CD4-positive, alpha-beta T cell (primary cell): Measurements from ENCODE around the gene RERE. TPM values are rescaled to one million over a fixed set of nuclear protein-coding genes. Genes with fewer than 3 reads are reported as not detected.

Source experiments
- ATAC-seq: fragments of 200-7000 bp; cut with Tn5 transposase; one replicate; pipeline ENCODE4 v1.10.0; 2022; ENCODE audit warnings: mild to moderate bottlenecking; ENCODE audit not compliant: poor library complexity
- CTCF ChIA-PET: fragments of 350-600 bp; sonication (Branson Sonifier 250); formaldehyde crosslinking; loops from one replicate; lab custom pipeline; 2021; ENCODE audit warnings: antibody characterized with exemption, inconsistent platforms; lab: Charles Lee
- POLR2A ChIA-PET: fragments of 350-600 bp; sonication (Branson Sonifier 250); formaldehyde crosslinking; loops from one replicate; lab custom pipeline; 2021; ENCODE audit warnings: antibody characterized with exemption, inconsistent platforms; lab: Charles Lee
- DNase-seq, 14 experiments: peaks; one replicate each; pipeline ENCODE4 v3.0.0-alpha.2; 2013 to 2020; ENCODE audit warnings: mixed read lengths in 2 of 14
- H3K27ac ChIP-seq, 2 donors: one replicate each; pipeline versions ENCODE4 v1.5.1 to v1.7.0; 2013; ENCODE audit warnings: low read length in 2 of 2, low read depth in 1 of 2, mild to moderate bottlenecking in 1 of 2
- H3K27me3 ChIP-seq, 2 experiments: 1 replicate in 1 of 2; 2 replicates in 1 of 2; pipeline versions ENCODE4 v1.6.1 to v1.7.0; 2013; ENCODE audit warnings: low read length in 2 of 2, control low read depth in 1 of 2, mild to moderate bottlenecking in 1 of 2, moderate library complexity in 1 of 2; ENCODE audit not compliant: insufficient read depth in 2 of 2, control insufficient read depth in 1 of 2
- H3K36me3 ChIP-seq: one replicate; pipeline ENCODE4 v1.6.1; 2013; ENCODE audit warnings: low read length, control low read depth; ENCODE audit not compliant: insufficient read depth
- H3K4me1 ChIP-seq: one replicate; pipeline ENCODE4 v1.6.1; 2013; ENCODE audit warnings: low read length, control low read depth; ENCODE audit not compliant: insufficient read depth
- H3K4me3 ChIP-seq: one replicate; pipeline ENCODE4 v1.5.1; 2013; ENCODE audit warnings: mild to moderate bottlenecking, low read length, moderate library complexity
- H3K9me3 ChIP-seq, 2 experiments: 1 replicate in 1 of 2; 2 replicates in 1 of 2; pipeline versions ENCODE4 v1.6.1 to v1.7.0; 2013; ENCODE audit warnings: low read length in 2 of 2, mild to moderate bottlenecking in 2 of 2, control low read depth in 1 of 2, moderate library complexity in 1 of 2; ENCODE audit not compliant: control insufficient read depth in 1 of 2, insufficient read depth in 1 of 2
- H3K27ac Mint-ChIP-seq: one replicate; pipeline ENCODE4 v1.8.0; 2020; ENCODE audit warnings: mixed read lengths
- H3K27me3 Mint-ChIP-seq: one replicate; pipeline ENCODE4 v1.8.0; 2021; ENCODE audit warnings: mixed read lengths
- H3K36me3 Mint-ChIP-seq: one replicate; pipeline ENCODE4 v1.8.0; 2021; ENCODE audit warnings: low read depth, mixed read lengths
- H3K4me1 Mint-ChIP-seq: one replicate; pipeline ENCODE4 v1.8.0; 2021; ENCODE audit warnings: low read depth, mixed read lengths
- H3K4me3 Mint-ChIP-seq: one replicate; pipeline ENCODE4 v1.8.0; 2020; ENCODE audit warnings: mild to moderate bottlenecking, mixed read lengths
- H3K9me3 Mint-ChIP-seq: one replicate; pipeline ENCODE4 v1.8.0; 2020; ENCODE audit warnings: mixed read lengths
- intact Hi-C, 2 experiments: fragments of 100-400 bp; cut with DNase I in 1 of 2; cut with micrococcal nuclease in 1 of 2; formaldehyde crosslinking; loops; one replicate each; pipeline versions ENCODE4 v1.15.1 to v1.9.0; 2023 to 2025; cut with DNase I, micrococcal nuclease
- total RNA-seq, 174 experiments: library from RNA in 2 of 174; stranded (reverse) in 2 of 174; gene quantifications; one replicate each; pipeline ENCODE4 v1.2.3 and lab custom pipeline; 2021 to 2026
- TF ChIP-seq, protein P1 (sequence below): fragments of 200-600 bp; IDR thresholded peaks from one replicate; pipeline ENCODE4 v1.8.0; 2022; ENCODE audit warnings: antibody characterized with exemption, mild to moderate bottlenecking

Gene RERE
- total RNA-seq, 2 experiments from 2014 or later: 78.4 to 84.0 TPM

DNA sequence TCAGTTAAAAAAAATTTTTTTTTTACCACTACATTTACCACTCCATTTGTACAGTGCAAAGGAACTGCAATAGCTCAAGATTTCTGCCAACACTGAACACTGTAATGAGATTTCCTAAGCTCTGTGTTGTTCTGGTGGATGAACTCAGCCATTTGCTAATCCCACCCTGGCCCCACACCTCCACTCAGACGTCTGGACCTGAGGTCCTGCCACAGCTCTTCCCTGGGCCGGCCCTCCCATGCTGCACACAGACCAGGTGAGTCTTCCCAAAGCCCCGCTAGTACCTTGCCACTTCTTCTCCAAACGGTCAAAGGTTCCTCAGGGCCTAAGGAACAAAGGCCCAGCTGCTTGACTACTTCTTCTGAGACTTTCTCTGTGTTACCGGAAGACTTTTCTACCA lies 443.1 kb downstream of the RERE start:
- H3K27me3 ChIP-seq: no peaks in the 10 kb centered on the region
- Mint-ChIP-seq H3K9me3 (no peaks in the 10 kb centered on the region), H3K27me3 (no peaks in the 10 kb centered on the region), H3K4me1 (peaks cover 86% of the 10 kb centered on the region), H3K36me3 (peaks cover 67% of the 10 kb centered on the region), H3K4me3 (peak overlapping the region; percentile 0), H3K27ac (peak overlapping the region; percentile 67)
- ATAC-seq (no peak), DNase-seq (no peak)
- CTCF ChIA-PET: no interaction called here
- no peak overlapping the region for H3K27ac ChIP-seq
- no peaks in the 10 kb centered on the region for H3K9me3 ChIP-seq
- peaks cover 58% of the 10 kb centered on the region for H3K4me1 ChIP-seq
- no peak overlapping the region for H3K4me3 ChIP-seq
- intact Hi-C loops: no loop called here
- POLR2A ChIA-PET: no interaction called here
- TF ChIP-seq, protein P1, sequence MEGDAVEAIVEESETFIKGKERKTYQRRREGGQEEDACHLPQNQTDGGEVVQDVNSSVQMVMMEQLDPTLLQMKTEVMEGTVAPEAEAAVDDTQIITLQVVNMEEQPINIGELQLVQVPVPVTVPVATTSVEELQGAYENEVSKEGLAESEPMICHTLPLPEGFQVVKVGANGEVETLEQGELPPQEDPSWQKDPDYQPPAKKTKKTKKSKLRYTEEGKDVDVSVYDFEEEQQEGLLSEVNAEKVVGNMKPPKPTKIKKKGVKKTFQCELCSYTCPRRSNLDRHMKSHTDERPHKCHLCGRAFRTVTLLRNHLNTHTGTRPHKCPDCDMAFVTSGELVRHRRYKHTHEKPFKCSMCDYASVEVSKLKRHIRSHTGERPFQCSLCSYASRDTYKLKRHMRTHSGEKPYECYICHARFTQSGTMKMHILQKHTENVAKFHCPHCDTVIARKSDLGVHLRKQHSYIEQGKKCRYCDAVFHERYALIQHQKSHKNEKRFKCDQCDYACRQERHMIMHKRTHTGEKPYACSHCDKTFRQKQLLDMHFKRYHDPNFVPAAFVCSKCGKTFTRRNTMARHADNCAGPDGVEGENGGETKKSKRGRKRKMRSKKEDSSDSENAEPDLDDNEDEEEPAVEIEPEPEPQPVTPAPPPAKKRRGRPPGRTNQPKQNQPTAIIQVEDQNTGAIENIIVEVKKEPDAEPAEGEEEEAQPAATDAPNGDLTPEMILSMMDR: no peak
- H3K36me3 ChIP-seq: peaks cover 49% of the 10 kb centered on the region

- peaks cover 65% of the 10 kb centered on the region for H3K36me3 Mint-ChIP-seq
- TF ChIP-seq, protein P1: no peak
- no peak for ATAC-seq
- H3K27me3 Mint-ChIP-seq: no peaks in the 10 kb centered on the region
- Histone ChIP-seq H3K4me1 (peaks cover 54% of the 10 kb centered on the region), H3K27me3 (no peaks in the 10 kb centered on the region), H3K36me3 (peaks cover 48% of the 10 kb centered on the region), H3K9me3 (no peaks in the 10 kb centered on the region), H3K27ac (no peak overlapping the region), H3K4me3 (no peak overlapping the region)
- CTCF ChIA-PET: no interaction called here
- peak overlapping the region; percentile 67 for H3K27ac Mint-ChIP-seq
- DNase-seq: no peak
- intact Hi-C loops: no loop called here
- H3K4me1 Mint-ChIP-seq: peaks cover 84% of the 10 kb centered on the region
- H3K9me3 Mint-ChIP-seq: no peaks in the 10 kb centered on the region
- H3K4me3 Mint-ChIP-seq: no peak overlapping the region
- POLR2A ChIA-PET: no interaction called here
Measured at GRCh38 chr1:8373581-8374241, 443.7 kb downstream of the RERE start.

GRCh38 chr1:8373125-8373524 lies 444.3 kb downstream of the RERE start:
- H3K4me3 ChIP-seq: no peak overlapping the region
- ChIA-PET CTCF (no interaction called here), POLR2A (no interaction called here)
- TF ChIP-seq, protein P1: no peak
- peaks cover 60% of the 10 kb centered on the region for H3K36me3 Mint-ChIP-seq
- no peaks in the 10 kb centered on the region for H3K27me3 ChIP-seq
- H3K4me3 Mint-ChIP-seq: no peak overlapping the region
- H3K4me1 Mint-ChIP-seq: peaks cover 78% of the 10 kb centered on the region
- H3K36me3 ChIP-seq: peaks cover 48% of the 10 kb centered on the region
- no peak for DNase-seq
- no peaks in the 10 kb centered on the region for H3K27me3 Mint-ChIP-seq
- no peak for ATAC-seq
- intact Hi-C loops: no loop called here
- H3K4me1 ChIP-seq: peaks cover 50% of the 10 kb centered on the region
- no peak overlapping the region for H3K27ac ChIP-seq
- H3K27ac Mint-ChIP-seq: peak overlapping the region; percentile 67
- H3K9me3 Mint-ChIP-seq: no peaks in the 10 kb centered on the region
- H3K9me3 ChIP-seq: no peaks in the 10 kb centered on the region
